ENCODE results near the gene TIMP2. TPM values are rescaled to one million over a fixed set of nuclear protein-coding genes. Genes with fewer than 3 reads are reported as not detected.
A peak's percentile ranks its signal among the peaks of the same experiment; 100 is the strongest.

TIMP2 gene
- total and polyA plus RNA-seq, 2 of the 4 experiments (the other 2 are of a cell fraction), result 43.9 to 416 TPM

DNA sequence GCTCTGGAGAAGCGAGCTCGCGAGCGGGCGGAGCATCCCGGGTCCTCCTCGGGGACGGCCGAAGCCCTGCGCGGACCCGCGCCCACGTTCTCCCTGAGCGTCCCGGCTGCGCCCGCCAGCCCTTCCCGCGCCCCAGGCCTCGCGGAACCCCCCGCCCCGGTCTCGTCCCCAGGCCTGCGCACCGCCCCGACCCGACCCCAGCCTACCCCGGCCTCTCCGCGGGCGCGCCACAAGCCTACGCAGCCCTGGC lies 84.7 kb downstream of the TIMP2 start:
- H3K23ac ChIP-seq (ENCODE audit: low read depth, low read length), result no peak overlapping the region
- H4K91ac ChIP-seq (ENCODE audit: insufficient read depth, low read depth, low read length), result peak overlapping the region; percentile 19; the same call in 1 of the 2 replicates
- 0 out of 2 replicates have a peak overlapping the region, but pooled peaks have one; percentile 18 for H3K4ac ChIP-seq (ENCODE audit: low read depth, low read length)
- no peak overlapping the region for H3K14ac ChIP-seq (replicated peaks; ENCODE audit: low read depth, low read length)
- BruUV-seq (replicated peaks), result no TSS peak
- peak; percentile 46 for ATAC-seq (ENCODE audit: low read depth)
- no peak overlapping the region for H3K4me2 ChIP-seq (ENCODE audit: low read depth, low read length)
- DNase-seq, result no peak
- POLR2A ChIA-PET (ENCODE audit: unreplicated experiment), result interaction anchor here (0.8 kb wide), 1 partner anchor 14 kb away, joined by 3 read pairs; no protein-coding TSS in a partner anchor
- H3K9me3 ChIP-seq (ENCODE audit: control insufficient read depth, insufficient read depth, low read length), result no peaks in the 10 kb centered on the region
- peaks cover 37% of the 10 kb centered on the region for H4K20me1 ChIP-seq (ENCODE audit: insufficient read depth, low read length)
- H3K27me3 ChIP-seq (ENCODE audit: control insufficient read depth, insufficient read depth, low read length), result no peaks in the 10 kb centered on the region
- intact Hi-C loops (cut with micrococcal nuclease) (no loop called here), dilution Hi-C loops (cut with HindIII; ENCODE audit: low sequenced_read_pairs, unreplicated experiment) (no loop called here), in situ Hi-C loops (cut with MboI; ENCODE audit: low sequenced_read_pairs) (no loop called here)
- H2BK15ac ChIP-seq (ENCODE audit: low read depth, low read length), result no peak overlapping the region
- H3K27ac ChIP-seq (ENCODE audit: insufficient read depth, low read length), result peak overlapping the region; percentile 87
- CTCF ChIA-PET, result no interaction called here
- H3K9me1 ChIP-seq (ENCODE audit: insufficient read depth, low read length), result peaks cover 19% of the 10 kb centered on the region
- peak overlapping the region in 1 of 2 experiments; percentile 36; a peak in 1 of 4 replicates for H4K8ac ChIP-seq (ENCODE audit: low read depth in 2 of 2, low read length in 2 of 2)
- no peak overlapping the region for H4K5ac ChIP-seq (ENCODE audit: low read depth, low read length)
- peak overlapping the region; percentile 89 for H3K9ac ChIP-seq (ENCODE audit: low read depth, low read length)
- peaks cover 19 to 46% of the 10 kb centered on the region in 2 experiments for H3K79me1 ChIP-seq (ENCODE audit: low read depth in 1 of 2, low read length in 2 of 2)
- TF ChIP-seq CHD1 (IDR thresholded peaks at IDR 0.05; ENCODE audit: low read depth, low read length) (peak; percentile 84; the same call in 1 of the 2 replicates), RAD21 (IDR thresholded peaks at IDR 0.05; ENCODE audit: low read length) (no peak)
- no peak overlapping the region for H2AK5ac ChIP-seq (ENCODE audit: low read depth, low read length)
- H2AFZ ChIP-seq (replicated peaks; ENCODE audit: low read length, poor library complexity), result peak overlapping the region; percentile 96
- H3K4me1 ChIP-seq (ENCODE audit: control insufficient read depth, insufficient read depth, low read length), result peaks cover 11% of the 10 kb centered on the region
- H3K18ac ChIP-seq (ENCODE audit: low read depth, low read length), result no peak overlapping the region
- no peak overlapping the region for H2BK20ac ChIP-seq (ENCODE audit: low read depth, low read length)
- H2AK9ac ChIP-seq (replicated peaks; ENCODE audit: low read depth, low read length, poor library complexity), result peak overlapping the region; percentile 98
- WGBS, 2 experiments (ENCODE audit: extremely low coverage in 2 of 2, insufficient read length in 1 of 2), result 2% methylated on average over 13 of the region's 35 CpGs; no CpG with 5 or more reads in 1 of the 2 experiments
- H2BK120ac ChIP-seq (ENCODE audit: low read depth, low read length), result no peak overlapping the region
- H3K56ac ChIP-seq (ENCODE audit: extremely low read depth, insufficient read depth, low read length), result no peak overlapping the region
- peaks cover 20% of the 10 kb centered on the region for H3K36me3 ChIP-seq (ENCODE audit: control insufficient read depth, insufficient read depth, low read length)
- H3K4me3 ChIP-seq (ENCODE audit: insufficient read depth, low read depth, low read length), result peak overlapping the region; percentile 81
- H2BK5ac ChIP-seq (ENCODE audit: low read depth, low read length, poor library complexity, severe bottlenecking), result peak overlapping the region; percentile 52
